ENCODE results near the gene AHNAK2.
"Not testable (repeated sequence)": the region's sequence is repeated elsewhere in the genome, so short reads cannot be mapped to it uniquely, and the experiment has no call there.

Gene AHNAK2

DNA sequence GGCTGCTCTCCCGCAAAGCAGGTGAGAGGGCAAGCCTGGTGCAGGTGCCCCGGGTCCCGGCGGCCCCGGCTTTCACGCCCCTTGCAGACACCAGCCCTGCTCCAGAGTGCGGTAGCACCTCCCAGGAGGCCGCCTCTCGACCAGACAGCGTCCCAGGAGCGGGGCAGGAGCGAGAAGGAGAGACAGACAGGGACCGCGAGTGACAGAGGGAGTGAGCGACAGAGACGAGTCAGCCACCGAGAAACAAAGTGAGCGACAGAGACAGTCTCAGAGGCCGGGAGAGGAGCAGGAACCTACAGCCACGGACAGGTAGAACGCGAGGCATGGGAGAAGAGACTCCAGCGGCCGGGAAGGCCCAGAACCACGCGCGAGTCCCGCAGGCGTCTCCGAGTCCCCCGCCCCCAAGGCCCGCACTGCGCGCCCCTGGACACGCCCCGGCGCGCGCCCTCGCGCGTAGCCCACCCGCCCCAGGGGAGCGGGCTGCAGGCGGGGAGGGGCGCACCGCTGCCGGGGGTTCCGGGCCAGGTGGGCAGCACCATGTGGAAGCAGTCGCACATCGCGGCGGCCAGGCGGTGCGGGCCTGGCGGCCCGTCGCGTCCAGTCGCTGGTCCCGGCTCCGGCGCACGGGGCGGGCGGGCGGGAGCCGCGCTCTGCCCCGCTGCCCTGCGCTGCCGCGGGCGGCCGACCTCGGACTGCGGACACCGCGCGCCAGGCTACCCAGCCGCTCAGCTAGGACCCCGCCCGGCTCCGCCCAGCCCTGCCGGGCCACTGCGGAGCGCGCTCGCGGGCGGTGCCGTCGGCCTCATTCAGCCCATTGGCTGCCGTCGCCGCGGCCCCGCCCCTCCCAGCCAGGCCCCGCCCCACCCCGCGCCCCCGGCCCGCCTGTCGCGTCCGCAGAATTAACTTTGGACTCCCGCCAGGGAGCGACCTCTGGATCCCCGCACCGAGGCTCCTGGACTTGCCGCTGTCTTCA is at the start of gene AHNAK2:
TSS of gene AHNAK2 (minus strand) at position 694 of the 973 bp plus-strand sequence. CDS start at position 557, 137 bp downstream.
- DNase-seq = peak; percentile 84

DNA sequence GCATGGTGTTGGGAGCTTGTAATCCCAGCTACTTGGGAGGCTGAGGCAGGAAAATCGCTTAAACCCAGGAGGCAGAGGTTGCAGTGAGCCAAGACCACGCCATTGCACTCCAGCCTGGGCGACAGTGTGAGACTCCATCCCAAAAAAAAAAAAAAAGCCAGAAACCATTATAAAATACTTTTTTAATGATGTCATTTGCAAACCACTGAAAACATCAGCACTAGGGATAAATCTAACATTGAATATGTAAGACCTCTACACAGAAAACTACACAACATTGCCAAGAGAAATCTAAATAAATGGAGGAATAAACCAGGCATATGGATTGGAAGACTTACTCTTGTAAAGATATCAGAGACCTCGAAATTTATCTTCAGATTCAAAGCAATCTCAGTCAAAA is 49.5 kb upstream of the AHNAK2 start:
- DNase-seq = not testable (repeated sequence)

GRCh38 chr14:105026802-105027563 is 48.8 kb upstream of the AHNAK2 start:
- DNase-seq = peak; percentile 44

- no peak for DNase-seq
These were observed 48.0 kb upstream of the AHNAK2 start for GRCh38 chr14:105026033-105026785.

- DNase-seq = no peak
These were observed 47.3 kb upstream of the AHNAK2 start for GRCh38 chr14:105025429-105025828.

GRCh38 chr14:105023791-105024480 is 45.8 kb upstream of the AHNAK2 start:
- no peak for DNase-seq

DNA sequence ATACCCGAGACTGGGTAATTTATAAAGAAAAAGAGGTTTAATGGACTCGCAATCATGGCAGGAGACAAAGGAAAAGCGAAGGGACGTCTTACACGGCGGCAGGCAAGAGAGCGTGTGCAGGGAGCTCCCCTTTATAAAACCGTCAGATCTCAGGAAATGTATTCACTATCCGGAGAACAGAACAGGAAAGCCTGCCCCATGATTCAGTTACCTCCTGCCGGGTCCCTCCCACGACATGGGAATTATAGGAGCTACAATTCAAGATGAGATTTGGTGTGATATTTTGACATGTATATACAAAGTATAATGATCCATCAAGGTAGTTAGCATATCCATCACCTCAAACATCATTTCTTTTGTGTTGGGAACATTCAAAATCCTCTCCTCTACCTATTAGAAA is 45.0 kb upstream of the AHNAK2 start:
- DNase-seq = no peak

DNA sequence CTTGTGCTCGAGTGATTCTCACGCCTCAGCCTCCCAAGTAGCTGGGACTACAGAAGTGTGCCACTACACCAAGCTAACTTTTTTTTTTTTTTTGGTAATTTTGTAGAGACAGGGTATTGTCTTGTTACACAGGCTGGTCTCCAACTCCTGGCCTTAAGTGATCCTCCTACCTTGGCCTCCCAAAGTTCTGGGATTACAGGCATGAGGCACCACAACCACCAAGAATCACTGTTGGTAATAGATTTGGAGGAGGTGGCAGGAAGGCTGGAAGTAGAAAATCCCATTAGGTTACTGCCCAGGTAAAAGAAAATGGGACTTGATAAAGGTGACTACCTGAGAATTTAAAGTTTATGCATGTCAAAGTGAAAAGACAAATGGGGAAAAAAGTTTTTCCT is 44.1 kb upstream of the AHNAK2 start:
- DNase-seq = no peak

- DNase-seq = peak; percentile 71
These were observed 43.6 kb upstream of the AHNAK2 start for GRCh38 chr14:105021656-105022275.

DNA sequence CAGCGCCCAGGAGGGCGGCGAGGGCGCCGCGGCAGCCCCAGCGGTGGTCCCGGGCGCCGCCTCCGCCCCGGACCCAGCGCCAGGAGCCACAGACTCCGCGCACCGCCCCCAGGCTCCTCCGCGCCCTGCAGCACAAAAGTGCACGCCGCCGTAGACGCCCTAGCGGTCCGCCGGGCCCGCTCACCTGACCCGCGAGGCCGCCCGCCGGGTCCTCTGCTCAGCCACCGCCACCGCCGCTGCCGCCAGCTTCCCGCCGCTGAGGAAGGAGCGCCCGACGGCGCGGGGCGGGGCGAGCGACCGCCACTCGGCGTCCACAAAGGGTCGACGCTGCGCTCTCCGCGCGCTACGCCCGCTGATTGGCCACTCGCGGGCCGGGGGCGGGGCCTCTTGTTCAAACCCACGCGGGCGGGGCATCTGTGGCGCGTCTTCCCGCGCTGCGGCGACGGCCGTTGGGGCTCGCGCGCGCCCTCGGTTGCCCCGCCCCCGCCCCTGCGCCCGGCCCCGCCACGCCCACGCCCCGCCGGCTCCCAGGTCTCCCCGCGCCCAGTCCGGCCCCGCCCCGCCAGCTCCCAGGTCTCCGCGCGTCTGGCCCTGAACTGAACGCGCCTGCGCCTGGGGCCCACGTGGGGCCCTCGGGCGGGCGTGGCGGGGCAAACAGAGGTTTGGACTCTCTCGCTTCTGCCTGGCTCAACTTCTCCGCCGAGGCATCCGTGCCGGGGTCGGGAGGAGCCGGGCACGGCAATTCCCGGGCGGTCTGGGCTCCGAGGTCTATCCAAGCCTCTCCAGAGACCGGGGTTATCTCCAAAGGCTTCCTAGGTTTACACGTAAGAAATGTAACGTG is 42.9 kb upstream of the AHNAK2 start, which contains the start of gene CDCA4:
TSS of gene CDCA4 (minus strand) at position 269 of the 841 bp plus-strand sequence. CDS start 9,154 bp downstream, outside the sequence.
- DNase-seq = peak; percentile 98

DNA sequence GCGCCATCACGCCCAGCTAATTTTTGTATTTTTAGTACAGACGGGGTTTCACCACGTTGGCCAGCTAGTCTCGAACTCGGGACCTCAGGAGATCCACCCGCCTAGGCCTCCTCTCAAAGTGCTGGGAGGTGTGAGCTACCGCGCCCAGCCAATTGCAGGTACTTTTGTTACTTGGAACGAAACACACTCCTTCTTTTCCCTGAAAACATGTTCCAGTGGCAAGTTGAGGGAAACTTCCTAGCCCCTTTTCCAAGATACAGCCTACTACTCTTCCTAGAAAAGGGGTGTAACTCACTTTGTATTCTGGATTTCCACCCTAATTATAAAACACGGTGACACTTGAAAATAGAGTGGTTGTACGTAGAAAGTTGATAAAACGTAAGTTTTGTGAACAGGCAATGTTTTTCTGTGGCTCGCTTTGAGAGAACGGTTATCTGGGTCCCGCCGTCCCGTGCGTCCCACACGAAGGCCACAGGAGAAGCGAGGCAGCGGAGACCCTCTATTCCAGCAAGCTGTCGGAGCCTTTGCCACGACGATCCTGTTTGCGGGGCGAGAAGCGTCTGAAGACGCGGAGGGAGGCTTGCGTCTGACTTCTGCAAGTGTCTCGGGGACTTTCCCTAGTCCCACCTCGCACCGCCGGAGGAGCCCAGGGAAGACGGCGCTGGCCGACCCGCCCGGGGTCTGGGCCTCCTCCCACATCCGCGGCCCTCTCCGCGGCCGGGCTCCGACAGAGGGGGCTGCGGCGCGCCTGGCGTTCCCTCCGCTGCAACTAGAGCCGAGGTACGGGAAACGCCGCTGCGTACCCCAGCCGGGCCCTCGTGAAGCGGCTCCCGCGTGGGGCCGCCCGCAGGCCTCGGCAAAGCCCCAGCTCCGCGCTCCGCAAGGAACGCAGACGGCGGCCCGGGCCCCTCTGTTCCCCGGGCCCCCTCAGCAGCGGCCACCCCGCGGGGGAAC is 42.0 kb upstream of the AHNAK2 start:
- DNase-seq = peak; percentile 57

DNA sequence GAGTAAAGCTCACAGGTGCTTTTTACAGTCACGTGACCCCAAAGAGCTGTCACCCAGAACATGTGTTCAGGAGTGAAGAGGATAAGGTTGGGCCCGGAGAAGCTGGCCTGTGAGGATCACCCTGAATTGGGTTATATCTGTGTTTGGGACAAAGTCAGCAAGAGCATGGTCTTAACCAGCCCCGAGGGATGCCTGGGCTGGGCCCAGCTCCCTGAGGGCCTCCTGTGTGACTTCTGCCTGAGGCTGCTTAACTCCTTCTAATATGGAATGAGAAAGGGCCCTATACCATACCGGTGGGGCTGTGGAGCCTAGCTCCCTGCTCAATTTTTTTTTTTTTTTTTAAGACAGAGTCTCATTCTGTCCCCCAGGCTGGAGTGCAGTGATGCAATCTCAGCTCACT is 40.2 kb upstream of the AHNAK2 start:
- DNase-seq = no peak

GRCh38 chr14:105015905-105016304 is 37.7 kb upstream of the AHNAK2 start:
- DNase-seq = no peak

DNA sequence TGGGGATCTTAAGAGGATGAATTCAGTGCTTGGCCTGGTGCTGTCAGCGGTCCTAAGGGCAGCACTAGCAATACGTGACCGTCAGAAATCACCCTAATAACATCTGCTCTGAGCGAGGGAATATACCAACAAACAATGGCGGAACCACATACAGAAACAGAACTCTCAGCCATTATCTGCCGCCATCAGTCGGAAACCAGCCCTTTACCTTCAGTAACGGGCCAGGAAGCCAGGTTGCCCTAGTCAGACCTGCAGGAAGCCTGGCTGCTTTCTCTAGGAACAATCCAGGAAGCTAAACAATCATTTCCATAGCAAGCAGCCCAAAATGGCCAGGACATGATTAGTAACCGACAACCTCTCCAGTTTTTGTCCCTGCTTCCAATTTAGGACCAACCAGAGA is 37.1 kb upstream of the AHNAK2 start:
- no peak for DNase-seq

DNA sequence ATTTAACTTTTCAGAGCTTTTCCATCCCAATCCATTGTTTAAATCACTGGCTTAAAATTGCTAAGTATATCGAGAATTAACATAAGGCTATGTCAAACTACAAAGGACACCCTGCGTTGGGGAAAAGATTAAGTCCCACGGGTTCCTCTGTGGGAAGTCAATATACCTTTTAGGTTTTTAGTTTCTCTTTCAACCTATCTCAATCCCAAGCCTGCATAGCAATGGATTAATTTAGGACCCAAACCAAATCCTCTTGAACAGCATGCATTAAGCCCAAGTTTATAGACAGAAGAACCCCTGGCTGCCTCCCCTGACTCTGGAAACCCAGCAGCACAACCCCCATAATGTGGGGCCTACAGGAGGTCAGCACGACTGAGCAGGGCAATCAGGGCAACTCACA is 36.5 kb upstream of the AHNAK2 start:
- no peak for DNase-seq

DNA sequence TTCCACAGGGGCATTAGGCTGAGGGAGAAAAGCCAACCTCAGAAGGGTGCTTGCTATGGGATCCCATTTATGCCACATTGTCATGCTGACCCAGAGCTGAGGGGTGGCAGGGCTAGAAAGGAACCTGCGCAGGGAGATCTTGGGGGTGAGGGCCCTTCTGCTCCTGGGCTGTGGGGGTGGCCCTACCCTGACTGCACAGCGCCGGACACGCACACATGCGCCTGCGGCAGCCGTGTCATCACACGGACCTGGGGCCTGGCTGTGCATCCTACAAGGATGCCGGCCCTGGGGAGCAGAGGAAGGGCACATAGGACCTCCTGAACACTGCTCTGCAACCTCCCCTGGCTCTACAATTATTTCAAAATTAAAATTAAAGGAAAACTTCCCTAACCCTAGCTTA is 35.9 kb upstream of the AHNAK2 start:
- no peak for DNase-seq

GRCh38 chr14:105013150-105013785 is 35.1 kb upstream of the AHNAK2 start:
- DNase-seq = peak; percentile 60

DNA sequence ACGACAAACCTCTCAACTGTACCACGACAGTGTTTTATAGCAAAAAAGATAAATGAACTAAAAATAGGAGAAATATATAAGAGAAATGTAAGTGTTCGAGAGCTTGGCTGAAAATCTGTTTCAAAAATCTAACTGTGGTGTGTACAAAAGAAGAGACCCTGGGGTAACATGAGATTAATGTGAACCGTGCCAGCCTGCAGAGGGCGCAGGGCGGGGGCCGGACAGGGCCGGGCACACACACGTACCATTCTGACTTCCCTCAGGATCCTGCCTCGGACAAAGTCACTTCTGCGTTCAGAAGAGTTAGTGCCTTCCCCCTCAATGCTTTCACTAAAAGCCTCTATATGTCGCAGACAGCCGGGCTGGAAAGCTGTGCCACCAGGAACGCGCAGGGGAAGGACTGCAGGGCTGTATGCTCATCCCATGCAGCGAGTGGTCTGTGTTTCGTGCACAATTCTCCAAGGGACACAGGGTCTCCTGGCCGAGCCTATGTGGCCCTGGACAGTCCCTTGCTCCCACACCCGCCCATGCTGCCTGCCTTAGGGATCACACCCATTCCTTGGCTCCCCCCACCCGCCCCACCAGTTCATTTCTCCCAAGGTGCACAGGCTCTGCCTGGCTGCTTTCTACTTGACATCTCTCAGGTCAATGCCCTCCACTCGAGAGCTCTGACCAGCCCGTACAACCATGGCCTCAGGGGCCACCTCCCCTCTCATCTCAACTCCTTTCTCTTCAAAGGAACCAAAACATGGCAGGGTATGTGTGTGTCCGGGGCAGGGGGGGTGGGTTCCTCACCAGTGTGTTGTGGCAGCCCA is 34.2 kb upstream of the AHNAK2 start:
- no peak for DNase-seq

Data from femur (tissue), 1 donor.